H9 (cell line): ENCODE data around the gene BTBD7. TPM values are rescaled to one million over a fixed set of nuclear protein-coding genes. Genes with fewer than 3 reads are reported as not detected.

Experiments
- DNase-seq: peaks from one replicate; pipeline ENCODE4 v3.0.0-alpha.2; 2017
- H2AFZ ChIP-seq: one replicate; pipeline ENCODE4 v1.6.1; 2013; ENCODE audit warnings: mild to moderate bottlenecking, low read length, control low read depth, moderate library complexity
- H2AK5ac ChIP-seq: 2 replicates; pipeline ENCODE4 v1.6.1; 2013; ENCODE audit warnings: low read length, control low read depth, mixed read lengths; ENCODE audit not compliant: insufficient read length
- H2BK120ac ChIP-seq: one replicate; pipeline ENCODE4 v1.6.1; 2013; ENCODE audit warnings: low read depth, mild to moderate bottlenecking, low read length, control low read depth, inconsistent platforms; ENCODE audit not compliant: poor library complexity, severe bottlenecking
- H2BK12ac ChIP-seq: 2 replicates; pipeline ENCODE4 v1.6.1; 2013; ENCODE audit warnings: low read length, control low read depth, mixed read lengths, low read depth; ENCODE audit not compliant: insufficient read length
- H2BK15ac ChIP-seq: 2 replicates; pipeline ENCODE4 v1.6.1; 2013; ENCODE audit warnings: low read depth, low read length, control low read depth
- H2BK20ac ChIP-seq: one replicate; pipeline ENCODE4 v1.6.1; 2013; ENCODE audit warnings: low read depth, mild to moderate bottlenecking, low read length, control low read depth, inconsistent platforms; ENCODE audit not compliant: poor library complexity, severe bottlenecking
- H2BK5ac ChIP-seq: 2 replicates; pipeline ENCODE4 v1.6.1; 2013; ENCODE audit warnings: low read length, control low read depth, mixed read lengths; ENCODE audit not compliant: insufficient read length
- H3K14ac ChIP-seq: 2 replicates; pipeline ENCODE4 v1.6.1; 2013; ENCODE audit warnings: low read length, control low read depth; ENCODE audit not compliant: insufficient read depth
- H3K18ac ChIP-seq: 2 replicates; pipeline ENCODE4 v1.6.1; 2013; ENCODE audit warnings: low read depth, mild to moderate bottlenecking, mixed read lengths, low read length, control low read depth; ENCODE audit not compliant: insufficient read length
- H3K23ac ChIP-seq: 2 replicates; pipeline ENCODE4 v1.6.1; 2013; ENCODE audit warnings: low read length, control low read depth, mixed read lengths, low read depth; ENCODE audit not compliant: insufficient read length
- H3K23me2 ChIP-seq: 2 replicates; pipeline ENCODE4 v1.6.1; 2013; ENCODE audit warnings: low read depth, mild to moderate bottlenecking, mixed read lengths, low read length, control low read depth; ENCODE audit not compliant: insufficient read length, poor library complexity, severe bottlenecking
- H3K27ac ChIP-seq: 2 replicates; pipeline ENCODE4 v1.5.1; 2013; ENCODE audit warnings: low read length, control low read depth, mixed read lengths, low read depth; ENCODE audit not compliant: insufficient read length
- H3K27me3 ChIP-seq: 2 replicates; pipeline ENCODE4 v1.6.1; 2013; ENCODE audit warnings: low read length, control low read depth, inconsistent platforms; ENCODE audit not compliant: insufficient read depth
- H3K4ac ChIP-seq: 2 replicates; pipeline ENCODE4 v1.6.1; 2013; ENCODE audit warnings: low read depth, mild to moderate bottlenecking, control low read depth, inconsistent platforms, low read length, moderate library complexity
- H3K4me1 ChIP-seq: 2 replicates; pipeline ENCODE4 v1.6.1; 2013; ENCODE audit warnings: low read length, control low read depth, inconsistent platforms; ENCODE audit not compliant: insufficient read depth
- H3K4me2 ChIP-seq: 2 replicates; pipeline ENCODE4 v1.6.1; 2013; ENCODE audit warnings: low read length, control low read depth, mixed read lengths; ENCODE audit not compliant: insufficient read length, insufficient read depth
- H3K56ac ChIP-seq: 2 replicates; pipeline ENCODE4 v1.6.1; 2013; ENCODE audit warnings: low read depth, mild to moderate bottlenecking, mixed read lengths, low read length, control low read depth; ENCODE audit not compliant: insufficient read length
- H3K79me1 ChIP-seq: 2 replicates; pipeline ENCODE4 v1.6.1; 2013; ENCODE audit warnings: low read depth, mild to moderate bottlenecking, moderate library complexity, low read length, control low read depth, inconsistent platforms; ENCODE audit not compliant: insufficient read depth, poor library complexity, severe bottlenecking
- H3K79me2 ChIP-seq: 2 replicates; pipeline ENCODE4 v1.6.1; 2013; ENCODE audit warnings: low read length, control low read depth, inconsistent platforms; ENCODE audit not compliant: insufficient read depth
- H3K9ac ChIP-seq: 2 replicates; pipeline ENCODE4 v1.6.1; 2013; ENCODE audit warnings: low read length, control low read depth, mixed read lengths; ENCODE audit not compliant: insufficient read length; ENCODE audit errors: extremely low read depth
- H3K9me3 ChIP-seq: one replicate; pipeline ENCODE4 v1.6.1; 2013; ENCODE audit warnings: low read depth, low read length, inconsistent platforms; ENCODE audit not compliant: control insufficient read depth
- H3T11ph ChIP-seq: one replicate; pipeline ENCODE4 v1.6.1; 2013; ENCODE audit warnings: mild to moderate bottlenecking, low read length, control low read depth, inconsistent platforms
- H4K20me1 ChIP-seq: one replicate; pipeline ENCODE4 v1.6.1; 2013; ENCODE audit not compliant: control insufficient read depth, insufficient read length, insufficient read depth
- H4K5ac ChIP-seq: 2 replicates; pipeline ENCODE4 v1.6.1; 2013; ENCODE audit warnings: low read depth, mild to moderate bottlenecking, mixed read lengths, low read length, control low read depth; ENCODE audit not compliant: insufficient read length
- H4K8ac ChIP-seq: replicated peaks from 2 replicates; pipeline ENCODE4 v1.6.1; 2013; ENCODE audit warnings: low read length, control low read depth, mixed read lengths, low read depth; ENCODE audit not compliant: insufficient read length
- H4K91ac ChIP-seq: 2 replicates; pipeline ENCODE4 v1.6.1; 2013; ENCODE audit warnings: low read depth, mild to moderate bottlenecking, moderate library complexity, mixed read lengths, low read length, control low read depth; ENCODE audit not compliant: insufficient read length
- H3K27ac Mint-ChIP-seq, 3 experiments: 2 replicates in 2 of 3; 3 replicates in 1 of 3; pipeline ENCODE4 v1.8.0; 2020 to 2021; ENCODE audit warnings: mixed read lengths in 3 of 3, mild to moderate bottlenecking in 1 of 3, moderate library complexity in 1 of 3
- H3K27me3 Mint-ChIP-seq: 2 replicates; pipeline ENCODE4 v1.8.0; 2021; ENCODE audit warnings: low read depth, mild to moderate bottlenecking, moderate library complexity, mixed read lengths
- H3K36me3 Mint-ChIP-seq, 3 experiments: 2 replicates in 2 of 3; 3 replicates in 1 of 3; pipeline ENCODE4 v1.8.0; 2020 to 2021; ENCODE audit warnings: low read depth in 3 of 3, mixed read lengths in 3 of 3; ENCODE audit not compliant: insufficient read depth in 1 of 3
- H3K4me1 Mint-ChIP-seq, 2 experiments: 2 replicates each; pipeline ENCODE4 v1.8.0; 2020; ENCODE audit warnings: mixed read lengths in 2 of 2
- H3K4me3 Mint-ChIP-seq, 2 experiments: 2 replicates in 1 of 2; 3 replicates in 1 of 2; pipeline ENCODE4 v1.8.0; 2020 to 2021; ENCODE audit warnings: mild to moderate bottlenecking in 2 of 2, mixed read lengths in 2 of 2, moderate library complexity in 1 of 2
- H3K9me3 Mint-ChIP-seq, 2 experiments: 2 replicates in 1 of 2; 3 replicates in 1 of 2; pipeline ENCODE4 v1.8.0; 2020; ENCODE audit warnings: mild to moderate bottlenecking in 2 of 2, mixed read lengths in 2 of 2, moderate library complexity in 1 of 2
- CTCF ChIP-seq: fragments of 200-600 bp; sonication (generic); conservative IDR thresholded peaks from 3 replicates; pipeline ENCODE4 v1.8.0; 2021; ENCODE audit warnings: antibody characterized with exemption, mild to moderate bottlenecking
- WGBS: extraction: QIAGEN DNeasy Blood & Tissue Kit; methylation state at CpG from one replicate; pipeline ENCODE4 v1.1.7; 2013; ENCODE audit warnings: missing lambda C conversion rate, low lambda C conversion rate, mixed read lengths; ENCODE audit not compliant: insufficient read length; ENCODE audit errors: extremely low coverage; 5-methylcytosine and 5-hydroxymethylcytosine counted together
- total RNA-seq: library from RNA; stranded (reverse); gene quantifications from 2 replicates; pipeline ENCODE4 v1.2.1, GENCODE V29; 2021

BTBD7 gene
- total RNA-seq, 1 experiment from 2014 or later, result 44.1 TPM

- Mint-ChIP-seq H3K9me3 (peaks cover 37 to 52% of the 10 kb centered on the region in 2 experiments), H3K4me1 (peaks cover 31 to 35% of the 10 kb centered on the region in 2 experiments), H3K27me3 (no peaks in the 10 kb centered on the region; the same call in 1 of the 2 replicates), H3K4me3 (peak overlapping the region; percentile 13 to 42; a peak in 2 of 5 replicates), H3K27ac (peak overlapping the region; percentile 71 to 99 (median 76); a peak in 5 of 7 replicates), H3K36me3 (peaks cover 26 to 60% (median 34%) of the 10 kb centered on the region in 3 experiments)
- no peak for DNase-seq
- no peak overlapping the region for H3K18ac ChIP-seq
- H3K56ac ChIP-seq, result no peak overlapping the region
- no peak overlapping the region for H2AK5ac ChIP-seq
- H4K8ac ChIP-seq, result no peak overlapping the region
- H3K4me2 ChIP-seq, result no peak overlapping the region
- no peaks in the 10 kb centered on the region for H3K79me1 ChIP-seq
- H2BK5ac ChIP-seq, result no peak overlapping the region
- no peak overlapping the region for H2BK20ac ChIP-seq
- no peaks in the 10 kb centered on the region for H3K79me2 ChIP-seq
- H3K4me1 ChIP-seq, result peaks cover 6% of the 10 kb centered on the region; the same call in 1 of the 2 replicates
- H2BK12ac ChIP-seq, result no peak overlapping the region
- H2BK120ac ChIP-seq, result no peak overlapping the region
- WGBS, result no CpG with 5 or more reads among the region's 2 CpGs
- no peak overlapping the region for H3K14ac ChIP-seq
- no peak overlapping the region for H4K91ac ChIP-seq
- H3T11ph ChIP-seq, result no peak overlapping the region
- peaks cover 2% of the 10 kb centered on the region for H3K23me2 ChIP-seq
- no peak for TF ChIP-seq CTCF
- H3K9ac ChIP-seq, result no peak overlapping the region
- peak overlapping the region; percentile 33 for H3K27ac ChIP-seq
- H3K23ac ChIP-seq, result no peak overlapping the region
- no peak overlapping the region for H4K5ac ChIP-seq
- no peaks in the 10 kb centered on the region for H3K27me3 ChIP-seq
- H4K20me1 ChIP-seq, result no peaks in the 10 kb centered on the region
- H3K9me3 ChIP-seq, result peaks cover 16% of the 10 kb centered on the region
- no peak overlapping the region for H2AFZ ChIP-seq
- no peak overlapping the region for H3K4ac ChIP-seq
- no peak overlapping the region for H2BK15ac ChIP-seq
Measured at GRCh38 chr14:93343797-93344196, 11.0 kb upstream of the BTBD7 start.
